ENCODE results near the gene FIBP.
A peak's percentile ranks its signal among the peaks of the same experiment; 100 is the strongest.

FIBP gene

DNA sequence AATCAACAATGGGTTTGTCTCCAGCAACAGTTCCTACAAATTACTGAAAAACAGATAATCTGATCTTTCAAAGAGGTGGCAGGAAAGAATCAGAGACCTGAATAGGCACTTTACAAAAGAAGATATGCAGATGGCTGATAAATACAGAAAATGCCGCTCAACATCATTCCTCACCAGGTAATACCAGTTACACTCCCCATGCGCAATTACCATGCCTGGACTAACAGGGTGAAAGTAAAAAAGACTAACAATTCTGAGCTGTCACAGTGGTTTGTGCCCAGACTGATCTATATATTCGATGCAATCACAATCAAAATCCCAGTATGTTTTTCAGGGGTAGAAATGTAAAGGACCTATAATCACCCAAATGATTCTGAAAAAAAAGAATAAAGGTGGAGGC is 44.5 kb downstream of the FIBP start:
- ChIA-PET POLR2A (interaction anchor here (1.1 kb wide), 1 partner anchor 15 kb away, joined by 5 read pairs; no protein-coding TSS in a partner anchor), CTCF (no interaction called here)
- TF ChIP-seq ARNT (IDR thresholded peaks at IDR 0.05) (no peak), CTBP1 (IDR thresholded peaks at IDR 0.05; ENCODE audit: borderline replicate concordance) (no peak), FOXA1 (IDR thresholded peaks at IDR 0.05) (no peak), ELF4 (IDR thresholded peaks at IDR 0.05) (no peak), HDGF (IDR thresholded peaks at IDR 0.05; ENCODE audit: borderline replicate concordance) (no peak), TARDBP (IDR thresholded peaks at IDR 0.05) (no peak), L3MBTL2 (conservative IDR thresholded peaks at IDR 0.05) (no peak), NFRKB (IDR thresholded peaks at IDR 0.05) (no peak)
- no peak for DNase-seq (ENCODE audit: extremely low spot score)

DNA sequence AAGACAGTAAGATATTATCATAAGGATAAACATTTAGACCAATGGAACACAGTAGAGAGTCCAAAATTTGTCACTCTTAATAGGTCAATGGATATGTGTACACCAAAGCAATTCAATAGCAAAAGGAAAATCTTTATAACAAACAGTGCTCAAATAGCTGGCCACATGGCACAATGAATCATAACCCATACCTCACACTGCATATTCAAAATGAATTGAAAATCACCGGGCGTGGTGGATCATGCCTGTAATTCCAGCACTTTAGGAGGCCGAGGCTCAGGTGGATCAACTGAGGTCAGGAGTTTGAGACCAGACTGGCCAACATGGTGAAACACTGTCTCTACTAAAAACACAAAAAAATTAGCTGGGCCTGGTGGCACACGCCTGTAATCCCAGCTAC is 46.1 kb downstream of the FIBP start:
- ChIA-PET POLR2A (interaction anchor here (1.0 kb wide), 1 partner anchor 18 kb away, joined by 3 read pairs; no protein-coding TSS in a partner anchor), CTCF (interaction anchor here (0.6 to 1.0 kb wide), 2 partner anchors 9 to 211 kb away, joined by 3 to 5 read pairs; no protein-coding TSS in a partner anchor)
- no peak for DNase-seq (ENCODE audit: extremely low spot score)
- no peak for TF ChIP-seq NFRKB (IDR thresholded peaks at IDR 0.05)

DNA sequence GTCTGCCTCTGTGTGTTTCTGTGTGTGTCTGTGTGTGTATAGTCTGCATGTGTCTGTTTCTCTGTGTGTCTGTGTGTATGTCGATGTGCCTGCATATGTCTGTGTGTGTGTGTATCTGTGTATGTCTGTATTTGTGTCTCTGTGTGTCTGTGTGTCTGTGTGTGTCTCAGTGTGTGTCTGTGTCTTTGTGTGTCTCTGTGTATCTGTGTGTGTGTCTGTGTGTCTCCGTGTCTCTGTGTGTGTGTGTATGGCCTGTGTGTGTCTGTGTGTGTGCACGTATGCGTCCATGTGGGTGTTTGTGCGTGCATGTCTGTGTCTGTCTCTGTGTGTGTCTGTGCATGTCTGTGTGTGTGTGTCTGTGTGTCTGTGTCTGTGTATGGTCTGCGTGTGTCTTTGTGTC is 54.1 kb downstream of the FIBP start:
- DNase-seq (ENCODE audit: extremely low spot score): no peak
- TF ChIP-seq LEF1 (IDR thresholded peaks at IDR 0.05; ENCODE audit: borderline replicate concordance): no peak
- peak; percentile 73 for TF ChIP-seq TARDBP (IDR thresholded peaks at IDR 0.05)
- TF ChIP-seq SP1 (IDR thresholded peaks at IDR 0.05): no peak
- TF ChIP-seq ELF4 (IDR thresholded peaks at IDR 0.05): no peak
- no peak for TF ChIP-seq BHLHE40 (IDR thresholded peaks at IDR 0.05; ENCODE audit: borderline replicate concordance)
- POLR2A ChIA-PET: interaction anchor here (1.4 to 1.7 kb wide), 3 partner anchors 24 to 122 kb away, joined by 3 to 4 read pairs (median 3); partner anchors contain the start of genes CFL1 and FIBP
- CTCF ChIA-PET: interaction anchor here (0.5 kb wide), 1 partner anchor 12 kb away, joined by 5 read pairs; no protein-coding TSS in a partner anchor

Measured in HEK293T (cell line).